GM19023 (cell line): Measurements from ENCODE around the gene LSAMP.

ENCODE experiments used
- ATAC-seq: cut with Tn5 transposase; IDR thresholded peaks from one replicate; pipeline ENCODE4 v1.9.1; 2021; ENCODE audit warnings: mild to moderate bottlenecking, moderate library complexity; ENCODE audit not compliant: unreplicated experiment

The LSAMP gene

DNA sequence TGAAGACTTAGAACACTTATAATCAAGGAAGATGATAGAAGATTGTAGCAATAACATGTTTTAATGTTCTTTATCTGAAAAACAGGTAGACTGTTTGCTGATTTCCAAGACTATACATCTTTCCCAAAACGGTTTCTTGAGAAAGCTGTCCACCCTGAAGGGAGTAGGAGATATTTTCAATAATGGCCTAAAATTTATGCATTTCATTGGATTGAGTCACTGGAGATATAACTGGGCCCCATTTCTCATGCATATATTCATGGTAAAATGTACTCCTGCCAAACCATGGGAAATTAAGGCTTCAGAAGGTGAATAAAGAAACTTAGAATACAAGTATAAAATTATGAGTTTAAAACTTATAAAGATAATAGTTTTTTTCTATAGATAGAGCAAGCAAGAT, 143.9 kb downstream of the LSAMP start:
- ATAC-seq, result no peak

- ATAC-seq, result no peak
Observed at GRCh38 chr3:116300226-116300625, 145.1 kb downstream of the LSAMP start.

DNA sequence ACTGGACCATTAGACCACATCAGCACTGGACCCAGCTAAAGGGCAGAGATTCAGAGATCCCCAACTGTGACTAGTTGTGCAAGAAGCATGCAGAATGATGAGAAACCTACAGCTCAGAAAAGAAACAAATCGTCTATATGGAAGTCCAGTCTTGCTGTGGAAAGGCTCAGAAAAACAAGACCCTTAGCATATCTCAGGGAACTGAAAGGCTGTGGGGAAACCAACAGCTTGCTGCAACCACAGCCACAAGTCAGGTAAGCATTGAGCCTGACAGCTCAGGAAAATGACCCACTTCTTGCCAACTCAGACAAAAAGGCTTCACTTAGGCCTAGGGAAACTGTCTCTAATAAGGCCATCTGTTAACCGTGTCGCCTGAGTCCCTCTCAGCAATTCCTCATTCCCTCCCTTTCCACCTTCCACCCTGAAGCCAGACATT, 145.6 kb downstream of the LSAMP start:
- peak; percentile 74 for ATAC-seq

DNA sequence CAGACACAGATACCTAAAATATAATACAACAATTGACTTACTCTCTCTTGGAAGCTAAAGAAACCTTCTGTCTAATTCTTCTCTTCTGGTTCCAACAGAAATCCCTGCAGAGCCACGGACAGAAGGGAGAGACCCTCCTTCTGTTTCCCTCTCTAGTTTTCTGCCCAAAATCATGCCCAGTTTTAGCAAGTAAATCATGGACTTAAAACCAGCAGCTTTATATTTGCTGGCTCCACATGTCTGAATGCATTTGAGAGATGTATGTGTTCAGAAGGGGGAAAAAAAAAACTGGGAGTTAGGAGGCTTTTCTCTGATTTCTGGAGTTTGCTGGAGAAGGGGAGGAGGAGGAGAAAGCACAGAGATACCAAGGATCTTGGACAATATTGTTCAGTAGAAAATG, 147.1 kb downstream of the LSAMP start:
- no peak for ATAC-seq

DNA sequence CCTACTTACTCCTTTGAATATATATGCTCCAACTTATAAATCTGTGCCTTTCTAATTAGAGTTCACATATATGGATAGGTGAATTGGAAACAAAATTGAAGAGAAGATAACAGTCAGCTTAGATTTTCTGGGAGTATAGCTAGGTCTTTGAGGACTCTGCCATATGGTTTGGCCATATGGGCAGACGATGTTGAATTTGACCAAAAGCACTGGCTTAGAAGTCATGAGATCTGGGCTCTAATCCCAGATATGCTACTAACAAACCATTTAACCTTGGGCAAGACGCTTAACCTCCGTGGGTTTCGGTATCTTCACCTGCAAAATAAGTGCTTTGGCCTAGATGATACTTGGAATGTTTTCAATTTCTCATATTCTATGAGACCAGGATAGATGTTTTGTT, 154.1 kb downstream of the LSAMP start:
- ATAC-seq, result no peak

DNA sequence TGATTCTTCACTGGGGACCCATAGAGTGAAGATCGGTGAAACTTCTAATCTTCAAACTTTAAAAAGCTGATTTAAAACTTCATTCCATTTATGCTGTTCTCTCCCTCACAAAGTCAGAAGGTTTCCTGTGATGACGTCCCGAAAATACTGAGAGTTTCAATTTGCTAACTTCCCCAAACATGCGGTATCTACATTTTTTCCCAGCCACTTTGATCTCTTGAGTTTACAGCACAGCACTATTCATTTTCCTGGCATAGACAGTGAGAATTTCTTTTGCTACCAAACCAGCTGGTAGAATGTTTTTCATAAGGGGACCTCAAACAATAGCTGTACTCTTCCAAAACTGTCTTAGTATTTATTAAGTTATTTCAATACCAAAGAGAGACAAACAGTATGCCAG, 156.8 kb downstream of the LSAMP start:
- ATAC-seq, result no peak

DNA sequence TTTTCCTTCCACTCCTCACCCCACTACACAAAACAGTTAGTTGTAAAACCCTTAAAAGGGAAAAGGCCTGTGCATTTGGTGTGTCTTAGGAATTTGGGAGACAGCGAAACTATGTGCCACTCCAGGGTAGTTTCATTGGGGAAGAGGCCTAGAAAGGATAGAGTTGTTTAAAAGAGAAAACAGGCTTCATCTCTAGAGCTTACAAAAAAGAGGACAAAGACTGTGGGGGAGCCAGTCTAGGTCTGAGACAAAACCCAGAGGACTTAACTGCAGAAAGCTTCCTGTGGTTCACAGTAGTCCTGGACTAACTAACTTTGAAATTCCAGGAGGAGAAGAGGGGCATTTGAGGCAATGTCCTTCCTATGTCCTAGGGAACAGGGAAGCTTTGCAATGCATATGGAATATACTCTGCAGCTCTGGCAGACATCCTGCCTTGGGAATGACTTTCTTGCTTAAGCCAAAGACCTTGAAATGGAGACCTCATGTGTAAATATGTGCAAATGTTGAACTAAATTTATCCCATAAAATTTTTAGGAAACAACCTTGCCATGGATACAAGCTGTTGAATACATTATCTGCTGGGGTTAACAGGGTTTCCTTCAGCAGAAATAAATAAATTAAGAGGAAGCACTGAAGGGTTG, 159.4 kb downstream of the LSAMP start:
- no peak for ATAC-seq

DNA sequence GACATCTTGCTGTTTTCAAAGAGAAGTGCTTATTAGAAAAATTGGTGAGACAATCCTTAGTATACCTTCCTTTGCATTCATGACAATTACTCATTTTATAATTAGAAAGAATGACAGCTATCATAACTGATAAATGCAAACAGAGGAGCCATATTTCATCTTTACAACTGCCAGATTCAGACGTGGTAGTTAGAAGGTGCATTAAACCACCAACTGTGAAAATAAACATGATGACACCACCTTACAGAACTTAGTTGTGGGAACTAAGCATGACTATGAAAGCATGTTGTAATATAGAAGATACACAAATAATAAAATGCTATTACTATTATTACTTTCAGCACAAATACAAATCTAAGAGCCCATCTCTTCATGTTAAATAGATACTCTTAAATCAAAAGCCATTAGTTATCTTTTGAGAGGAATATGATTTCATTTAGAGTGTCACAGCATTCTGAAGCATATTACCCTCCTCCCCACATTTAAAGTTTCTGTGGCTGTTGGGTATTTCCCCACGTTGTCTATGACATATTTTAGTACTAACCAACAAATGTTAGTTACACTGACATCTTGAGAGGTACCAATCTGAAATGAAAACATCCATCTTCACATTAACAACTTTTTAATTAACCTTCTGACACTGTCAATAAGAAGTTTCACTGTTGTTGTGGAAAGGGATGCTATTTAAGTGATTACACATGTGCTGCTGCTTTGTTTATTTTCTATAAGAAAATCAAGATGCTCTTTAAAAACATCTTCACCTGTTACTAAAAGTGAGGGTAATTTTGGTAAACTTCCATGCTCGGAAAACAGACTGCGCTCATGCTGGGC, 163.8 kb downstream of the LSAMP start:
- peak; percentile 82 for ATAC-seq

- no peak for ATAC-seq
Observed at GRCh38 chr3:116280130-116280740, 165.1 kb downstream of the LSAMP start.

GRCh38 chr3:116276675-116277074, 168.6 kb downstream of the LSAMP start:
- no peak for ATAC-seq

- no peak for ATAC-seq
Observed at GRCh38 chr3:116270056-116270455, 175.2 kb downstream of the LSAMP start.

DNA sequence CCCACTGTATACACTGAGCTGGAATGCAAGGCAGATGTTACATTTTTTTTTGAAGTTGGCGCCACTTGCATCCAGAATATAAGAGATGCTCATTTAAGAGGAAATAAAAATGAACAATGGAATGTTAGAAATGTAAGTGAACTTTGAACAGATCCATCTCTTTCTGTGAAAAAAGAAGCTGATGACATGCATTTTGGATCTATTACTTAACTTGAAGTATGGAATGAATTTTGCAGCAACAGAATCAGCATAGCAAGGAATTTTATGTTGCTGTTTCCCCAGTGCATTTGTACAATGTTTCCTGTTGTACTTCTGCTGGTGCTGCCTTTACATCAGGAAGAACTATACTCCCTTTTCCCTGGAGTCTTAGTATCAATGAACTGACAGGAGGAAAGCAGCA, 178.2 kb downstream of the LSAMP start:
- ATAC-seq, result no peak

GRCh38 chr3:116265976-116266584, 179.2 kb downstream of the LSAMP start:
- ATAC-seq, result no peak

DNA sequence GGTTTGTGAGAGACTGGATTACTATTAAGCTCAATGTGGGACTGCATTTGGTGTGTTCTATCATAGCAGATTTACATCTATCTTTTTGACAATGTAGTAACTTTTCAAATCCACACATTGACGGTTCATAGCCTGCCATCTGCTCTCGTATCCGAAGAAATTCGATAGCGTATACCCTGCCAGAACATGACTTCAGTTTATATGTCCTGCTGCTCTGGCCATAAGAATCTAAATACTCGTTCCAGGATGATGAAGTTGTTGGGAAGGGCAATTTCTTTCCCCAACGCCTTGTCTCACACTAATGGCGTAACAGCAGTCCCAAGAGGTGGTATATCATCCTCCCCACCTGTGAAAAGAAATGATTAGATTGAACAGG, 180.0 kb downstream of the LSAMP start:
- ATAC-seq, result no peak

- no peak for ATAC-seq
Observed at GRCh38 chr3:116264546-116265319, 180.6 kb downstream of the LSAMP start.

DNA sequence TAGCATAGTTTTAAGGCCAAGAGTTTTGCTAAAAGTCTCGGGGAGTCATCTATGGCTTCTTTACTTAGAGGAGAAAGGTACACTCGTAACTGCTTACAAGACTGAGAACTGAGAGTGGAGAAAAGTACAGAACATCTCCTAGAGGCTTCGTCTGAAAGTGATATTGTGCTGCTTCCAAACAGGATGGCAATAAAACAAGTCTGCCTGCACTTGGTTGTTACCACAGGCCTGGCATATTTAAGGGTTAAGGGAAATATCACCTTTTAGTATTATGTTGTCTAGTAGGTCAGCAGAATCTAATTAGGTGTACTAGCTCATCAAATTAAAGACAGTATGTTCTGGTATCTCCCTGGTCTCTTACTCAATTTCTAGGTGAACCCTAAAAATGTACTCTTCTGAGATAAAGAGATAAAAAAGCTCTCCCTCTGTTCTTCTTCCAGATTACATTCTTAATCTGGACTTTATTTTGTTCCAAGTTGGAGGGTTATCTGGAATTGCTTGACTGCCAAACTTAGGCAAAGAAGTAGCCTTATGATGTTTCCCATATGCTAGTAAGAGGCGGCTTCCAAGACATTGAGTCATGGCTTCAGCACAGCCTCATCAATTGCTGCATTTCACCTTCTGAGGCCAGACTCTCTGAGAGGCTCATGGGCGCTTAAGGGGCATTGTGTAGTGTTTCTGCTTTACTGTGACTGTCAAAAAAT, 181.3 kb downstream of the LSAMP start:
- ATAC-seq, result no peak

- no peak for ATAC-seq
Observed at GRCh38 chr3:116260491-116260890, 184.8 kb downstream of the LSAMP start.

DNA sequence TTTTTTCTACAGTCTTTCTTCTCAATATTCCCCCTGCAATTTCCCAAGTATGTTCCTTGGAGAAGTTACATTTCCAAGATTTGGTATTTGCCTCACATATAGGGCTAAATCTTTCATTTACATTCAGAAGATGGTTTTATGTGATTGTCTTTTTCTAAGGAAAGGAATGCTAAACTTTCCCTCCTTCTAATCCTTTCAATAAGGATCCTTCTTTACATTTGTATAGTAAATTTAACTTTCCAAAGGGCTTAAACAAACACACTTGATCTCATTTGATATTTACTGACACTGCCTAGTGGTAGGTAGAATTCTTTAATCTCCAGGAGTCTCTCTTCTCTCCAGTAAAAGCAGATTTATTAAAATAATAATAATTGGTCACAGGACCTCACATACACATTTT, 185.3 kb downstream of the LSAMP start:
- no peak for ATAC-seq

- no peak for ATAC-seq
Observed at GRCh38 chr3:116256843-116257485, 188.3 kb downstream of the LSAMP start.

- ATAC-seq, result no peak
Observed at GRCh38 chr3:116254541-116254940, 190.7 kb downstream of the LSAMP start.
